OCI-LY1 (cell line): ENCODE results near the gene INSRR.
A peak's percentile ranks its signal among the peaks of the same experiment; 100 is the strongest.

ENCODE experiments used
- H2AFZ ChIP-seq: fragments of 200-600 bp; sonication (generic), shearing (Covaris generic); 2 replicates; pipeline ENCODE4 v1.6.0; 2014; ENCODE audit warnings: antibody characterized with exemption, mild to moderate bottlenecking, low read length
- H3F3A ChIP-seq: fragments of 200-600 bp; sonication (generic), shearing (Covaris generic); 2 replicates; pipeline ENCODE4 v1.6.0; 2014; ENCODE audit warnings: mild to moderate bottlenecking, antibody characterized with exemption, low read length, moderate library complexity; ENCODE audit not compliant: insufficient read depth
- H3K27ac ChIP-seq: fragments of 200-600 bp; sonication (generic); 2 replicates; pipeline ENCODE4 v1.5.1; 2014; ENCODE audit warnings: low read length, mixed run types, mild to moderate bottlenecking, low read depth; ENCODE audit not compliant: poor library complexity, severe bottlenecking
- H3K27me3 ChIP-seq: fragments of 200-600 bp; sonication (generic); 2 replicates; pipeline ENCODE4 v1.6.0; 2014; ENCODE audit warnings: antibody characterized with exemption, mild to moderate bottlenecking, low read length, moderate library complexity; ENCODE audit not compliant: insufficient read depth
- H3K36me3 ChIP-seq: fragments of 200-600 bp; sonication (generic); 2 replicates; pipeline ENCODE4 v1.6.1; 2014; ENCODE audit warnings: mild to moderate bottlenecking, antibody characterized with exemption, low read length, moderate library complexity, mixed read lengths; ENCODE audit not compliant: insufficient read depth
- H3K4me1 ChIP-seq: fragments of 200-600 bp; sonication (generic); 2 replicates; pipeline ENCODE4 v1.5.1; 2014; ENCODE audit warnings: mild to moderate bottlenecking, low read length, moderate library complexity; ENCODE audit not compliant: insufficient read depth, severe bottlenecking
- H3K4me2 ChIP-seq: fragments of 200-600 bp; sonication (generic), shearing (Covaris generic); 2 replicates; pipeline ENCODE4 v1.6.1; 2014; ENCODE audit warnings: low read length
- H3K4me3 ChIP-seq: fragments of 200-600 bp; sonication (generic); 2 replicates; pipeline ENCODE4 v1.5.1; 2014; ENCODE audit warnings: low read length, low read depth, mild to moderate bottlenecking, mixed read lengths; ENCODE audit not compliant: poor library complexity, severe bottlenecking
- H3K79me2 ChIP-seq: fragments of 200-600 bp; shearing (Covaris generic); 2 replicates; pipeline ENCODE4 v1.6.1; 2016; ENCODE audit warnings: mixed run types, low read length, mixed read lengths; ENCODE audit not compliant: insufficient read depth
- H3K9ac ChIP-seq: fragments of 200-600 bp; sonication (generic), shearing (Covaris generic); 2 replicates; pipeline ENCODE4 v1.6.1; 2014; ENCODE audit warnings: mild to moderate bottlenecking, low read length, mixed read lengths
- H3K9me2 ChIP-seq: fragments of 200-600 bp; sonication (generic), shearing (Covaris generic); 2 replicates; pipeline ENCODE4 v1.6.1; 2014; ENCODE audit warnings: low read depth, mild to moderate bottlenecking, low read length, mixed read lengths
- H3K9me3 ChIP-seq: fragments of 200-600 bp; shearing (Covaris generic); 2 replicates; pipeline ENCODE4 v1.6.1; 2014; ENCODE audit warnings: low read length, mixed read lengths
- H4K20me1 ChIP-seq: fragments of 200-600 bp; sonication (generic), shearing (Covaris generic); 2 replicates; pipeline ENCODE4 v1.6.0; 2016; ENCODE audit warnings: mild to moderate bottlenecking, low read length; ENCODE audit not compliant: insufficient read depth
- CTCF ChIP-seq: fragments of 200-600 bp; sonication (generic), shearing (Covaris generic); IDR thresholded peaks from 2 replicates; pipeline ENCODE4 v1.5.1; 2017; ENCODE audit warnings: mild to moderate bottlenecking, antibody characterized with exemption, low read length, moderate library complexity, mixed read lengths
- EZH2 ChIP-seq: fragments of 200-600 bp; sonication (generic), shearing (Covaris generic); IDR thresholded peaks from 2 replicates; pipeline ENCODE4 v1.8.0; 2017; ENCODE audit warnings: borderline replicate concordance, mixed run types, mild to moderate bottlenecking, antibody characterized with exemption, low read length, moderate library complexity, mixed read lengths

INSRR gene

GRCh38 chr1:156862584-156862983, 3.7 kb upstream of the INSRR start:
- Histone ChIP-seq H4K20me1 (no peaks in the 10 kb centered on the region), H3K9me2 (no peaks in the 10 kb centered on the region), H3K9me3 (no peaks in the 10 kb centered on the region), H3F3A (no peaks in the 10 kb centered on the region), H3K27ac (no peak overlapping the region), H3K9ac (no peak overlapping the region), H3K36me3 (no peaks in the 10 kb centered on the region), H3K4me3 (no peak overlapping the region), H3K4me1 (peaks cover 5% of the 10 kb centered on the region), H3K27me3 (0 out of 2 replicates have a peak, but pooled peaks cover 10% of the 10 kb centered on the region), H3K79me2 (no peaks in the 10 kb centered on the region), H3K4me2 (no peak overlapping the region), H2AFZ (no peak overlapping the region)
- no peak for TF ChIP-seq EZH2
- no peak for TF ChIP-seq CTCF

GRCh38 chr1:156860628-156861423, 1.9 kb upstream of the INSRR start, which contains the start of gene NTRK1:
Gene NTRK1 (plus strand): TSS chr1:156860865. CDS start chr1:156860935, 70 bp downstream.
- no peaks in the 10 kb centered on the region for H3F3A ChIP-seq
- no peak within 1 kb of the TSS for H3K27ac ChIP-seq
- H3K4me2 ChIP-seq = peak within 1 kb of the TSS; percentile 52; the same call in 1 of the 2 replicates
- H3K4me1 ChIP-seq = peaks cover 5% of the 10 kb centered on the region
- no peak within 1 kb of the TSS; the same call in 1 of the 2 replicates for H3K9ac ChIP-seq
- TF ChIP-seq EZH2 (no peak), CTCF (no peak)
- no peaks in the 10 kb centered on the region for H3K9me3 ChIP-seq
- no peaks in the 10 kb centered on the region for H3K36me3 ChIP-seq
- H3K79me2 ChIP-seq = no peaks in the 10 kb centered on the region
- H3K4me3 ChIP-seq = peak within 1 kb of the TSS; percentile 44
- no peaks in the 10 kb centered on the region for H4K20me1 ChIP-seq
- H2AFZ ChIP-seq = no peak within 1 kb of the TSS
- H3K27me3 ChIP-seq = 0 out of 2 replicates have a peak, but pooled peaks cover 10% of the 10 kb centered on the region
- H3K9me2 ChIP-seq = no peaks in the 10 kb centered on the region

GRCh38 chr1:156860113-156860627, 1.3 kb upstream of the INSRR start:
- Histone ChIP-seq H3K79me2 (no peaks in the 10 kb centered on the region), H3K9me3 (no peaks in the 10 kb centered on the region), H3K27ac (no peak overlapping the region), H2AFZ (no peak overlapping the region), H3K27me3 (0 out of 2 replicates have a peak, but pooled peaks cover 10% of the 10 kb centered on the region), H3K4me1 (peaks cover 5% of the 10 kb centered on the region), H3K4me2 (peak overlapping the region; percentile 52; the same call in 1 of the 2 replicates), H3K9me2 (no peaks in the 10 kb centered on the region), H3K9ac (no peak overlapping the region; the same call in 1 of the 2 replicates), H3K4me3 (peak overlapping the region; percentile 44), H3F3A (no peaks in the 10 kb centered on the region), H4K20me1 (no peaks in the 10 kb centered on the region), H3K36me3 (no peaks in the 10 kb centered on the region)
- TF ChIP-seq CTCF = peak; percentile 76
- TF ChIP-seq EZH2 = no peak
